DMS79 treated with DMSO at 0.1 percent for 48 hours (cell line): ENCODE measurements around the gene FRYL.
"Not testable (repeated sequence)": the region's sequence is repeated elsewhere in the genome, so short reads cannot be mapped to it uniquely, and the experiment has no call there.

Experiments used
- DNase-seq: peaks from one replicate; lab custom pipeline; 2025; lab: John Stamatoyannopoulos, UW

The FRYL gene

GRCh38 chr4:48694824-48695223, 85.3 kb downstream of the FRYL start:
- no peak for DNase-seq

GRCh38 chr4:48693856-48694574, 86.1 kb downstream of the FRYL start:
- no peak for DNase-seq

- DNase-seq = no peak
These were observed 87.2 kb downstream of the FRYL start for GRCh38 chr4:48692897-48693296.

- no peak for DNase-seq
These were observed 88.0 kb downstream of the FRYL start for GRCh38 chr4:48692044-48692443.

- no peak for DNase-seq
These were observed 91.1 kb downstream of the FRYL start for GRCh38 chr4:48688953-48689352.

- no peak for DNase-seq
These were observed 92.6 kb downstream of the FRYL start for GRCh38 chr4:48687313-48688051.

- DNase-seq = no peak
These were observed 93.7 kb downstream of the FRYL start for GRCh38 chr4:48686369-48686768.

- DNase-seq = peak; percentile 34
These were observed 96.1 kb downstream of the FRYL start for GRCh38 chr4:48683784-48684666.

- not testable (repeated sequence) for DNase-seq
These were observed 97.2 kb downstream of the FRYL start for GRCh38 chr4:48682870-48683269.

GRCh38 chr4:48681856-48682255, 98.2 kb downstream of the FRYL start:
- DNase-seq = no peak

GRCh38 chr4:48680848-48681568, 99.1 kb downstream of the FRYL start:
- no peak for DNase-seq

GRCh38 chr4:48673537-48673936, 106.5 kb downstream of the FRYL start:
- DNase-seq = no peak

GRCh38 chr4:48670587-48670986, 109.5 kb downstream of the FRYL start:
- DNase-seq = no peak

GRCh38 chr4:48669086-48669485, 111.0 kb downstream of the FRYL start:
- DNase-seq = no peak

- DNase-seq = peak; percentile 25
These were observed 111.6 kb downstream of the FRYL start for GRCh38 chr4:48668254-48669017.

GRCh38 chr4:48667148-48667547, 112.9 kb downstream of the FRYL start:
- DNase-seq = no peak

- no peak for DNase-seq
These were observed 114.4 kb downstream of the FRYL start for GRCh38 chr4:48665555-48666186.

GRCh38 chr4:48664938-48665337, 115.1 kb downstream of the FRYL start:
- DNase-seq = no peak

GRCh38 chr4:48661391-48661790, 118.7 kb downstream of the FRYL start:
- DNase-seq = no peak

GRCh38 chr4:48660347-48660746, 119.7 kb downstream of the FRYL start:
- no peak for DNase-seq
